D721Med (cell line): Measurements from ENCODE around the gene CYSTM1.

Experiments used
- DNase-seq: peaks from one replicate; pipeline ENCODE4 v3.0.0; 2011; ENCODE audit warnings: low spot score; ENCODE audit not compliant: insufficient read length
- FAIRE-seq: peaks from 2 replicates; lab custom pipeline; 2011; peaks lifted over from hg19 to GRCh38; lab: Jason Lieb, UNC
- TF ChIP-seq, protein P1 (sequence below): IDR thresholded peaks from 2 replicates; pipeline ENCODE4 v1.5.1; 2012; ENCODE audit warnings: mild to moderate bottlenecking, control low read depth; ENCODE audit not compliant: insufficient read depth; ENCODE audit errors: missing control alignments

Gene CYSTM1

GRCh38 chr5:140186267-140186671 lies 11.3 kb downstream of the CYSTM1 start:
- TF ChIP-seq, protein P1, sequence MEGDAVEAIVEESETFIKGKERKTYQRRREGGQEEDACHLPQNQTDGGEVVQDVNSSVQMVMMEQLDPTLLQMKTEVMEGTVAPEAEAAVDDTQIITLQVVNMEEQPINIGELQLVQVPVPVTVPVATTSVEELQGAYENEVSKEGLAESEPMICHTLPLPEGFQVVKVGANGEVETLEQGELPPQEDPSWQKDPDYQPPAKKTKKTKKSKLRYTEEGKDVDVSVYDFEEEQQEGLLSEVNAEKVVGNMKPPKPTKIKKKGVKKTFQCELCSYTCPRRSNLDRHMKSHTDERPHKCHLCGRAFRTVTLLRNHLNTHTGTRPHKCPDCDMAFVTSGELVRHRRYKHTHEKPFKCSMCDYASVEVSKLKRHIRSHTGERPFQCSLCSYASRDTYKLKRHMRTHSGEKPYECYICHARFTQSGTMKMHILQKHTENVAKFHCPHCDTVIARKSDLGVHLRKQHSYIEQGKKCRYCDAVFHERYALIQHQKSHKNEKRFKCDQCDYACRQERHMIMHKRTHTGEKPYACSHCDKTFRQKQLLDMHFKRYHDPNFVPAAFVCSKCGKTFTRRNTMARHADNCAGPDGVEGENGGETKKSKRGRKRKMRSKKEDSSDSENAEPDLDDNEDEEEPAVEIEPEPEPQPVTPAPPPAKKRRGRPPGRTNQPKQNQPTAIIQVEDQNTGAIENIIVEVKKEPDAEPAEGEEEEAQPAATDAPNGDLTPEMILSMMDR: no peak
- DNase-seq: no peak
- no peak for FAIRE-seq

- no peak for DNase-seq
- TF ChIP-seq, protein P1: no peak
- FAIRE-seq: no peak
Measured at GRCh38 chr5:140189253-140189652, 14.3 kb downstream of the CYSTM1 start.

DNA sequence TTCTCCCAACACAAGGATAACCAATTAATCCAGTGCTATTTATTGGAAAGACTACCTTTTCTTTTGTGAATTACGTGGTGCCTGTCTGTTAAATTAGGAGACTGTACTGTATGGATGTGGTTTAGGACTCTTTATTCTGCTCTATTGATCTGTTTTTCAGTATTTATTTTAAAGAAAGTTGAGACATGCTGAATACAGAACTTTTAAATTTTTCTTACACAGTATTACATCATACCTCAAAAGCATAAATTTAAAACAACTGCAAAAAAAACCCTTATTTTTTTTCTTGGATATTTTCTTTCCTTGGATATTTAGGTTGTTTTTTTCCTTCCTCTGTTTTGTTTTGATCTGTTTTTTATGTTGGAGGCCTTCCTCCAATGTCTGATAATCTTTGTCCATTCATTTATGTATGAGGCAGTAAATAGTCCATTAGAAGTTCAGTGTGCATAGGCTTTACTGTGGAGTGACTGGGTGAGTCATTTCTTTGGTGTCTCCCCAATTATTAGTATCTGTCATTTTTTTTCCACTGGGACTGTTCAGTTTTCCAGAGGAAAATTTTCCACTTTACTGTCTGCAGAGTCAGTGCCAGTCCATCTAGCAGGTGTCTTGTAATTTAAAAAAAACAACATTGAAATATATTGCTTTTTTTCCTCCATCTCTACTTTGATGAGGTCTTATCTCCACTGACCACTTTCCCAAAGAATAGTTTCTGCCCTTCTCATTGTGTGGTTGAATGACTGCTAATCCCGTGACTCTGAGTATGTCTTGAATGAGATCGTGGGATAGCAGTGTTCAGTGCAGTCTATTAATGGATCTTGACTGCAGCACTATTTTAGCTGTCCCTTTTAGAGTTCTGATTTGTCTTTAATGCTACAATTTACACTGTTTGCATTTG lies 15.2 kb downstream of the CYSTM1 start:
- TF ChIP-seq, protein P1: no peak
- FAIRE-seq (no peak), DNase-seq (no peak)

DNA sequence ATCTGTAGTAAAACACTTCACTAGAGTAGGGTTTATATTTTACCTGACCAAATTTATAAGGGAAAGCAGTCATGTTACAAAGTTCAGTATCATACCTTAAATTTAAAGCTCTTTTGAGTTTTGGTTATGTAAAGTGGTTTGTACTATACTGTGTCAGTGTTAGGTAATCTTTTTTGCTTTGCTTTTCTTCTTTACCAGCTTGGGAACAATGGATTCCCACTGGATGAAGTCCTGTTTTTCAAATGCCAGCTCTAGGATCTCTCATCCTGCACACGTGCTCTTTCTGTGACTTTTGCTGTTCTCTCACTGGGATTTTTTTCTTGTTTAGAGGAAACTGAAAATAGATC lies 15.9 kb downstream of the CYSTM1 start:
- no peak for FAIRE-seq
- TF ChIP-seq, protein P1: no peak

GRCh38 chr5:140192715-140193430 lies 17.9 kb downstream of the CYSTM1 start:
- FAIRE-seq: no peak
- DNase-seq: no peak
- TF ChIP-seq, protein P1: no peak

More for the DNA sequence above, 15.9 kb downstream of the CYSTM1 start:
- no peak for DNase-seq

GRCh38 chr5:140194662-140195061 lies 19.7 kb downstream of the CYSTM1 start:
- FAIRE-seq (no peak), DNase-seq (no peak)
- TF ChIP-seq, protein P1: no peak
